Keratinocyte (primary cell): Measurements from ENCODE around the gene OVOL3. TPM values are rescaled to one million over a fixed set of nuclear protein-coding genes. Genes with fewer than 3 reads are reported as not detected.

Source experiments
- DNase-seq: peaks from one replicate; pipeline ENCODE4 v3.0.0-alpha.2; 2011; ENCODE audit warnings: low read depth, missing footprints, low spot score
- FAIRE-seq: peaks from 2 replicates; lab custom pipeline; 2011; peaks lifted over from hg19 to GRCh38; lab: Jason Lieb, UNC
- H2AFZ ChIP-seq: 2 replicates; pipeline ENCODE4 v1.6.0; 2012; ENCODE audit warnings: low read length, control low read depth, inconsistent platforms; ENCODE audit not compliant: control insufficient read depth
- H3K27ac ChIP-seq: 2 replicates; pipeline ENCODE4 v1.5.1; 2011; ENCODE audit warnings: low read length; ENCODE audit not compliant: control insufficient read depth, insufficient read depth
- H3K27me3 ChIP-seq: 3 replicates; pipeline ENCODE4 v1.6.0; 2011; ENCODE audit warnings: low read length; ENCODE audit not compliant: control insufficient read depth, insufficient read depth; ENCODE audit errors: extremely low read depth
- H3K36me3 ChIP-seq, 2 experiments: 2 replicates in 1 of 2; 3 replicates in 1 of 2; pipeline ENCODE4 v1.5.1; 2011; ENCODE audit warnings: low read length in 2 of 2, mild to moderate bottlenecking in 1 of 2; ENCODE audit not compliant: control insufficient read depth in 2 of 2, insufficient read depth in 2 of 2; ENCODE audit errors: extremely low read depth in 1 of 2
- H3K4me1 ChIP-seq: 3 replicates; pipeline ENCODE4 v1.5.1; 2011; ENCODE audit warnings: low read length; ENCODE audit not compliant: control insufficient read depth, insufficient read depth; ENCODE audit errors: extremely low read depth
- H3K4me2 ChIP-seq: 3 replicates; pipeline ENCODE4 v1.6.0; 2011; ENCODE audit warnings: low read depth, low read length; ENCODE audit not compliant: control insufficient read depth, insufficient read depth; ENCODE audit errors: extremely low read depth
- H3K4me3 ChIP-seq, 3 experiments: fragments of 200-600 bp in 1 of 3; sonication (generic) in 1 of 3; 2 replicates in 2 of 3; 3 replicates in 1 of 3; pipeline ENCODE4 v1.5.1; 2011 to 2016; ENCODE audit warnings: low read length in 3 of 3, mild to moderate bottlenecking in 3 of 3, control low read depth in 2 of 3, inconsistent platforms in 1 of 3, low read depth in 1 of 3, mixed read lengths in 1 of 3, mixed run types in 1 of 3, moderate library complexity in 1 of 3; ENCODE audit not compliant: control insufficient read depth in 2 of 3, insufficient read depth in 2 of 3; ENCODE audit errors: extremely low read depth in 1 of 3
- H3K79me2 ChIP-seq: 2 replicates; pipeline ENCODE4 v1.6.0; 2012; ENCODE audit warnings: low read length; ENCODE audit not compliant: control insufficient read depth, insufficient read depth
- H3K9ac ChIP-seq: 3 replicates; pipeline ENCODE4 v1.6.0; 2011; ENCODE audit warnings: low read length; ENCODE audit not compliant: control insufficient read depth, insufficient read depth; ENCODE audit errors: extremely low read depth
- H3K9me1 ChIP-seq: 3 replicates; pipeline ENCODE4 v1.6.0; 2011; ENCODE audit warnings: low read length; ENCODE audit not compliant: control insufficient read depth, insufficient read depth; ENCODE audit errors: extremely low read depth
- H3K9me3 ChIP-seq: 2 replicates; pipeline ENCODE4 v1.5.1; 2012; ENCODE audit warnings: low read depth, low read length; ENCODE audit not compliant: control insufficient read depth
- H4K20me1 ChIP-seq: 3 replicates; pipeline ENCODE4 v1.6.0; 2011; ENCODE audit warnings: low read length; ENCODE audit not compliant: control insufficient read depth, insufficient read depth; ENCODE audit errors: extremely low read depth
- EZH2 ChIP-seq: IDR thresholded peaks from one replicate; pipeline ENCODE4 v1.6.1; 2012; ENCODE audit warnings: inconsistent platforms, mild to moderate bottlenecking, low read length, moderate library complexity
- dilution Hi-C: fragments of 300-500 bp; cut with MboI; formaldehyde crosslinking; loops from one replicate; pipeline ENCODE4 v1.7.0; 2020; ENCODE audit warnings: low sequenced_read_pairs; ENCODE audit not compliant: extremely low pct_ligation_motif_present
- polyA plus RNA-seq, 5 experiments: library from polyadenylated mRNA; depleted of rRNA in 3 of 5; stranded (reverse) in 3 of 5; stranded (forward) in 1 of 5; unstranded in 1 of 5; fragments of >200 nt; gene quantifications; 1 replicate in 1 of 5; 2 replicates in 3 of 5; 3 replicates in 1 of 5; pipeline versions ENCODE4 v1.2.1 to v1.2.3, GENCODE V29; 2011 to 2012; ENCODE audit warnings: missing spikeins in 2 of 5, low read depth in 1 of 5, low replicate concordance in 1 of 5
- TF ChIP-seq, protein P1 (sequence below), 3 experiments: IDR thresholded peaks in 1 of 3; conservative IDR thresholded peaks in 1 of 3; optimal IDR thresholded peaks in 1 of 3; 2 replicates in 2 of 3; 3 replicates in 1 of 3; pipeline versions ENCODE3 to v1.5.1; 2011; ENCODE audit warnings: low read length in 3 of 3, mild to moderate bottlenecking in 3 of 3, moderate library complexity in 2 of 3, control low read depth in 1 of 3, inconsistent platforms in 1 of 3; ENCODE audit not compliant: insufficient read depth in 2 of 3; ENCODE audit errors: extremely low read depth in 1 of 3

Gene OVOL3
- polyA plus RNA-seq, 1 donor (not counting 4 experiments of a cell fraction or from before 2014, with no cell fraction given): not detected

DNA sequence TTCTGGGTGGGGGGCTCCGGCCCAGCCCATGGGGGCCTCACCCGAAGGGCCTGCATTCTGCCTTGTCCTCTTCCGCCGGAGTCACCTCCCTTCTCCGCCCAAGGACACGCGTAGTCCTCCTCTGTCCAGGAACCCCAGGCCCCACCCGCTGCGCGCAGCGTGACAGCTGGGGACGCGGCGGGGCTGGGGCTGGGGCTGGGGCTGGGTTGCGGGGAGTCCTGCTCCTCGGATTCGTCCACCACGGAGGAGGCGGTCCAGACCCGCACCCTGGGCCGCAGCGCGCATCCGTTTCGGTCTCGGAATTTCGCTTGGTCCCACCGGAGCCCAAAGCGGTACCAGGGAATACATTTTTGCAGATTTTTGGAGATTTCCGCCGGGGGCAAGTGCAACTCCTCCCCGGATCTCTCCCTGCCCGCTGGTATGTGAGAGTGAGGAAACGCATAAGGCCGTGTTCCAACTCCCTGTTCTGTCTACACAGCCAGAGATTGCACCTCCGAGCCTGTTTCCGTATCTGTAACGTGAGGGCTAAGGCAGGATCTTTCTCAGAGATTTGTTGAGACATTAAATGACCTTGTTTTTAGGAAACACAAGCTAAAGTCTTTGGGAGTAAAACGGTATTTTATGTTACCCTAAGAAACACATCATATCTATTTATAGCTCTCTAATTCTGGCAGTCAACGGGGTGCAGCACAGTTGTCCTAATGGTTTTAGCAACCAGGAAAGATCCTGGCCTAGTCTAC lies 41.6 kb downstream of the OVOL3 start, which contains the start of gene COX7A1:
TSS of gene COX7A1 (minus strand) at position 96 of the 740 bp plus-strand sequence. CDS start at position 56, 40 bp downstream.
- no peak for DNase-seq
- Histone ChIP-seq H3K9me1 (peaks cover 2% of the 10 kb centered on the region), H3K4me3 (peak within 1 kb of the TSS in 1 of 3 experiments; percentile 1), H3K4me2 (peak within 1 kb of the TSS; percentile 62), H3K9me3 (no peaks in the 10 kb centered on the region), H3K27me3 (no peaks in the 10 kb centered on the region), H2AFZ (no peak within 1 kb of the TSS), H4K20me1 (peaks cover 10% of the 10 kb centered on the region), H3K79me2 (no peaks in the 10 kb centered on the region), H3K36me3 (peaks cover 11 to 33% of the 10 kb centered on the region in 2 experiments), H3K27ac (no peak within 1 kb of the TSS), H3K4me1 (peaks cover 41% of the 10 kb centered on the region), H3K9ac (peak within 1 kb of the TSS; percentile 3)
- TF ChIP-seq, protein P1, sequence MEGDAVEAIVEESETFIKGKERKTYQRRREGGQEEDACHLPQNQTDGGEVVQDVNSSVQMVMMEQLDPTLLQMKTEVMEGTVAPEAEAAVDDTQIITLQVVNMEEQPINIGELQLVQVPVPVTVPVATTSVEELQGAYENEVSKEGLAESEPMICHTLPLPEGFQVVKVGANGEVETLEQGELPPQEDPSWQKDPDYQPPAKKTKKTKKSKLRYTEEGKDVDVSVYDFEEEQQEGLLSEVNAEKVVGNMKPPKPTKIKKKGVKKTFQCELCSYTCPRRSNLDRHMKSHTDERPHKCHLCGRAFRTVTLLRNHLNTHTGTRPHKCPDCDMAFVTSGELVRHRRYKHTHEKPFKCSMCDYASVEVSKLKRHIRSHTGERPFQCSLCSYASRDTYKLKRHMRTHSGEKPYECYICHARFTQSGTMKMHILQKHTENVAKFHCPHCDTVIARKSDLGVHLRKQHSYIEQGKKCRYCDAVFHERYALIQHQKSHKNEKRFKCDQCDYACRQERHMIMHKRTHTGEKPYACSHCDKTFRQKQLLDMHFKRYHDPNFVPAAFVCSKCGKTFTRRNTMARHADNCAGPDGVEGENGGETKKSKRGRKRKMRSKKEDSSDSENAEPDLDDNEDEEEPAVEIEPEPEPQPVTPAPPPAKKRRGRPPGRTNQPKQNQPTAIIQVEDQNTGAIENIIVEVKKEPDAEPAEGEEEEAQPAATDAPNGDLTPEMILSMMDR (optimal IDR thresholded peaks at IDR 0.05 in 1 of 3, IDR thresholded peaks at IDR 0.05 in 1 of 3, conservative IDR thresholded peaks at IDR 0.05 in 1 of 3; ENCODE audit: extremely low read depth in 1 of 3, insufficient read depth in 2 of 3, low read length in 3 of 3): no peak
- no peak for TF ChIP-seq EZH2
- FAIRE-seq: peak; percentile 23
- dilution Hi-C loops: no loop called here

DNA sequence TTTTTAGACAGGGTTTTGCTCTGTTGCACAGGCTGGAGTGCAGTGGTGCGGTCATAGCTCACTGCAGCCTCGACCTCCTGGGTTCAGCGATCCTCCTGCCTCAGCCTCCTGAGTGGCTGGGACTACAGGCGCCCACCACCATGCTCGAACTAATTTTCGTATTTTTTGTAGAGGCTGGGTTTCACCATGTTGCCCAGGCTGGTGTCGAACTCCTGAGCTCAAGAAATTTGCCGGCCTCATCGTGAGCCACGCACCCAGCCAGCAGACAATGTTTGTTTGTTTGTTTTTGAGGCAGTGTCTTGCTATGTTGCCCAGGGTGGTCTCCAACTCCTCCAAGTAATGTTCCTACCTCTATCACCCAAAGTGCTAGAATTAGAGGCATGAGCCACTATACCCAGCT lies 42.2 kb downstream of the OVOL3 start:
- H3K4me3 ChIP-seq: no peak overlapping the region

More for the DNA sequence above, 42.2 kb downstream of the OVOL3 start:
- Histone ChIP-seq H3K36me3 (peaks cover 11 to 27% of the 10 kb centered on the region in 2 experiments), H3K4me2 (no peak overlapping the region), H2AFZ (no peak overlapping the region), H3K9me1 (peaks cover 2% of the 10 kb centered on the region), H3K27me3 (no peaks in the 10 kb centered on the region), H3K79me2 (no peaks in the 10 kb centered on the region), H4K20me1 (peaks cover 10% of the 10 kb centered on the region), H3K27ac (no peak overlapping the region), H3K9ac (no peak overlapping the region), H3K4me1 (peaks cover 41% of the 10 kb centered on the region), H3K9me3 (no peaks in the 10 kb centered on the region)
- dilution Hi-C loops: no loop called here
- FAIRE-seq (no peak), DNase-seq (no peak)
- TF ChIP-seq, protein P1 (optimal IDR thresholded peaks at IDR 0.05 in 1 of 3, IDR thresholded peaks at IDR 0.05 in 1 of 3, conservative IDR thresholded peaks at IDR 0.05 in 1 of 3; ENCODE audit: extremely low read depth in 1 of 3, insufficient read depth in 2 of 3, low read length in 3 of 3): no peak
- no peak for TF ChIP-seq EZH2
